ENCODE data around the gene TGFBR3. TPM values are rescaled to one million over a fixed set of nuclear protein-coding genes. Genes with fewer than 3 reads are reported as not detected.

Gene TGFBR3
- total RNA-seq, 2 donors from 2014 or later = 2.5 to 4.3 TPM

DNA sequence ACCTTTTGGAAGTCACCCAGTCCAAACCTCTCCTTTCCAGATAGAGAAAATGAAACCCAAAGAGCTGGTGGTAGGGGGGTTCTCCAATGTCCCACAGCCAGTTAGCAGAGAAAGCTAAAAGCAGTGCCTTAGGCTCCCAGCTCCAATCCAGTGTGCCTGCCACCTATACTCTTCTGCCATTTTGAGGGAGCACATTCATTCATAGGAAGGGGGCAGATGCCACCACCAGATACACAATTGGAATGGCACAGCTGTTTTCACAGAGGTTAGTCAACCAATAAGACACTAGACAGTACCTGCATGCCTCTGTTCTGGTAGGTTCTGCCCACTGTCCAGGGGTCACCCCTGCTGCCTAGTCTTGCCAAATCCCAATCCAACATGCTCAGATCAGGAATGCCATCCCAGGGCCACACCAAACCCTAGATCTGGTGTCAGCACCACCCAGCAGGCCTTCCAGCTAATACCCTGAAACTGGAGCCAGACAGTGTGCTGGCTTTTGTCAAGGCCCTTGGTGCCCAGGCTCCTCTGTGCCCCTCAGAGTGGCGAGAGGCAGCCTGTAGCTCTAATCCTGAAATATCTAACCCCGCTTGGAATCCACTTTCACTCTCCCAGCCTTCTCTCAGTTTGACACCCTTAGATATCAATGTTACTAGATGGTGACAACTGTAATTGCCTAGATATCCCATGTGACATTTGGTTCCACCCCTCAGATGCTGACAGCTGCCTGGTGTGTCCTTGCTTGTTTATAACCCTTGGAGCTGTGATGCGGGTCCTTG, 178.6 kb downstream of the TGFBR3 start:
- Mint-ChIP-seq H3K9me3 (no peaks in the 10 kb centered on the region), H3K4me1 (peaks cover 5% of the 10 kb centered on the region), H3K27ac (no peak overlapping the region), H3K36me3 (ENCODE audit: low read depth) (peaks cover 42% of the 10 kb centered on the region), H3K27me3 (no peaks in the 10 kb centered on the region), H3K4me3 (no peak overlapping the region)
- no peak for ATAC-seq (replicated peaks)

DNA sequence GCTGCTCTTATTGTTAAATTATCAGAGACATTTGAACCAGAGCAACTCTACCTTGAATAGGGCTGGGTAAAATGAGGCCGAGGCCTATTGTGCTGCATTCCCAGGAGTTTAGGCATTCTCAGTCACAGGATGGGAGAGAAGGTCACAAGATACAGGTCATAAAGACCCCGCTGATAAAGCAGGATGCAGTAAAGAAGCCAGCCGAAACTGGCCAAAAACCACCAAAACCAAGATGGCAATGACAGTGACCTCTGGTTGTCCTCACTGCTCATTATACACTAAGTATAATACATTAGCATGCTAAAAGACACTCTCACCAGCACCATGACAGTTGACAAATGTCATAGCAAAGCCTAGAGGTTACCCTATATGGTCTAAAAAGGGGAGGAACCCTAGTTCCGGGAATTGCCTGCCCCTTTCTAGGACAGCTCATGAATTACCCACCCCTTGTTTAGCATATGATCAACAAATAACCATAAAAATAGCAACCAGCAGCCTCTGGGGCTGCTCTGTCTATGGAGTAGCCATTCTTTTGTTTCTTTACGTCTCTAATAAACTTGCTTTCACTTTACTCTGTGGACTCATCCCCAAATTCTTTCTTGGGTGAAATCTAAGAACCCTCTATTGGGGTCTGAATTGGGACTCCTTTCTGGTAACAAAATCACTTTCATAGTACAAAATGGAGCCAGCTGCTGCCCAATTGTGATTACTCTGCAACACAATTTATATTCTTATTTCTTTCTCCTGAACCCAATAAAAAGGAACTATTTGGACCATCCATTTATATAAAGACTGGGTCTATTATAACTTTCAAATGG, 179.6 kb downstream of the TGFBR3 start:
- H3K4me3 Mint-ChIP-seq = no peak overlapping the region
- H3K27me3 Mint-ChIP-seq = no peaks in the 10 kb centered on the region
- H3K4me1 Mint-ChIP-seq = peaks cover 5% of the 10 kb centered on the region
- no peak overlapping the region for H3K27ac Mint-ChIP-seq
- peaks cover 33% of the 10 kb centered on the region for H3K36me3 Mint-ChIP-seq (ENCODE audit: low read depth)
- no peak for ATAC-seq (replicated peaks)
- H3K9me3 Mint-ChIP-seq = no peaks in the 10 kb centered on the region

DNA sequence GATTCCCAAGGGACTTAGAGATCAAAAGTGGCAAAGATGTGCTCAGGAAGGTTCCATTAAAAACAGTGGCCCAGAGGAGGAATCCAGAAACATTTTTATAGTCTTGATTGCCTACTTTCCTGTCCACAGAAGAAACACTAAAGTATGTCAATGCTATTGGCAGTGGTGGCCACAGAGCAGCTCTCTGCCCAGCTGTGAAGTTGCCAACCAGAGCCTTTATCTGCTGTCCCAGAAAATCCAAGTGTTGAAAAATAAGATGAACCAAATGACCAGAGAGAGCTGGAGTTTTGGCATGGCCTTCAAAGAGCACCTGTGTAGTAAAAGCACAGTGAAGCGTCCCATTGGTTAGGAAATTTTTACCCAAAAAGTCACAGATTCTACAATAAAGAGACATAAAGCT, 181.2 kb downstream of the TGFBR3 start:
- no peak for ATAC-seq (replicated peaks)
- no peaks in the 10 kb centered on the region for H3K27me3 Mint-ChIP-seq

DNA sequence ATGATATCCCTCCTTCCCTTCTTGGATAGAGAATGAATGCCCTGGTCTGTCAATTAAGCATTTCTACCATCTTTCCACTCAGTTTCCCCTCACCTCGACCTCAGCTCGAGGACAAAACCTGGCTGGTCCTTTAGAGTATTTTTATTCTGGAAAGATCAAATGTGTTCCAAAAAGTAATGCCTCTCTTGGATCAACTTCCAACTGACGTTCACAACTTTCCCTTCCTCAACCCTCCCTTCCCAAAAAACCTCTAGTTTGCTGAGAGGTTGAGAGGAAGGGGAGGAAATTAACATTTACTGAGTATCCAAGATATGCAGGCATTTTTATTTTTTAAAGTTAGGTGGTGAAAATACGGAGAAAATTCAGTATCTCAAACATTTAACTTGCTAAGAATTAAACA, 182.9 kb downstream of the TGFBR3 start:
- Mint-ChIP-seq H3K9me3 (no peaks in the 10 kb centered on the region), H3K27ac (no peak overlapping the region), H3K4me1 (peaks cover 15% of the 10 kb centered on the region), H3K36me3 (ENCODE audit: low read depth) (peaks cover 22% of the 10 kb centered on the region), H3K27me3 (no peaks in the 10 kb centered on the region), H3K4me3 (no peak overlapping the region)
- ATAC-seq (replicated peaks) = no peak

More for the DNA sequence above, 181.2 kb downstream of the TGFBR3 start:
- Mint-ChIP-seq H3K36me3 (ENCODE audit: low read depth) (peaks cover 33% of the 10 kb centered on the region), H3K4me1 (peaks cover 5% of the 10 kb centered on the region), H3K4me3 (no peak overlapping the region), H3K27ac (no peak overlapping the region), H3K9me3 (no peaks in the 10 kb centered on the region)

DNA sequence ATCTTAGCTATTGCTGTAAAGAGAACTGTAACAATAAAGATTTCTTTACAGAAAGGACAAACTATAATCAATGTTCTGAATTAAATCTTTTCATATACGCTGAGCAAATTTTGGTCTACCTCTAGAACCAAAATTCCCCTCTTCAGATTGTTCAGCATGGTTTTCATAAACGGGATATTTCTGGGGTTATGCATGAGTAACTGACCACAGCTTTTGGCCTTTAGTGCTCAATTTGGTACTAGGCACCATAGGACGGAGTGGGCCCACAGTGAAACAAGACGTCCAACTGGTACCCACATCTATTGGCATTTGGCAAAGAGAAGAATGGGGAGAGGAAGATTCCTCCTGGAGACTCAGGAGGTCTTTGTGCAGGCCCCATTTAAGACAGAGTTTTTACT, 184.5 kb downstream of the TGFBR3 start:
- Mint-ChIP-seq H3K27ac (no peak overlapping the region), H3K27me3 (no peaks in the 10 kb centered on the region), H3K4me3 (no peak overlapping the region), H3K36me3 (ENCODE audit: low read depth) (peaks cover 6% of the 10 kb centered on the region), H3K9me3 (no peaks in the 10 kb centered on the region), H3K4me1 (peaks cover 23% of the 10 kb centered on the region)
- ATAC-seq (replicated peaks) = no peak

DNA sequence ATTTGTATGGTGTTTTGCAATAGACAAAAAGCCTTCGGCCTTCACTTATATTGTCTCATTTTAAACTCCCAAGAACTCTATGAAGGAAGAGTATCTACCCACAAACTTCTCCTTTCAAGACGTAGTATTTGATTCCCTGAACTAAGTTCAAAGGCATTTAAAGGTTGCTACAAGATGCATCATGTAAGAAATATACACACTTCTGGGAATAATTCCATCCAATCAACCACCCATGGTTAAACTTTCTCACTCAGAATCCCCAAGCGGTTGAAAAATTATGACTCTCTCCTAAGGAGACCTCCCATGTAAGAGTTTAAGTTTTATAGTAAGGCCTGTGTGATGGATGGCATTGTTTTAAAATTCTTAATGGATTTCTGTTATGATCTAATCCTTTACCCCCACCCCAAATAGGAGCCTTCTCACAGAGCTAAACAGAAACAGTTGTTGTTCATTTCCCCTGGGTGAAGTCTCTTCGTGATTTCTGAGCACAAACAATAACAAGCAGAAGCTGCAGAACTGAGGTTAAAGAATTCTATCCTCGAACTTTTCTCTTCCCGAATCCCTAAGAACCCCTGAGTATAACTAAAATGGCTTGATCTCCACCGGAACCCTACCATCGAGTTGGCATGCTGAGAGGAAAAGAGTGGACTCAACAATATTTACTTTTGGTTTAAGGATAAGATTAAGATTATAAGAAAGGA, 185.0 kb downstream of the TGFBR3 start:
- no peak for ATAC-seq (replicated peaks)
- Mint-ChIP-seq H3K36me3 (ENCODE audit: low read depth) (peaks cover 6% of the 10 kb centered on the region), H3K4me3 (no peak overlapping the region), H3K4me1 (peaks cover 23% of the 10 kb centered on the region), H3K27me3 (no peaks in the 10 kb centered on the region), H3K9me3 (no peaks in the 10 kb centered on the region), H3K27ac (no peak overlapping the region)

DNA sequence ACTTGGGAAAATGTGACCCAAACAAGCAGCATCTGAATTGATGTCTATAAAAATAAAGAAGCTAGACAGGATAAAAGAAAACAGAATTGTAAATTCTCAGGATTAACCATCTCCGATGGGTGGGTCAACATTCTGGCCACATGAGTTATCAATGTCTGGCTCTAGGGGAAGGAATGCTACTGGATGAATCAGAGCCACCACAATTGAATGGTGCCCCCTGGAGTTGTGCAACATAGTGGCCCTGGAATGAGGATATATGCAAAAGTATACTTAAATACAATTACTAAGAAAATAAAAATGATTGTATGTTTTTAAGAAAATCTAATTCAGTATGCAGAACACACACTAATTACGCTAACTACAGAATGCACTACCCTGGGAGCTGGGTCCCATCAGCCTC, 185.6 kb downstream of the TGFBR3 start:
- Mint-ChIP-seq H3K36me3 (ENCODE audit: low read depth) (peaks cover 10% of the 10 kb centered on the region), H3K4me1 (peaks cover 23% of the 10 kb centered on the region), H3K27ac (no peak overlapping the region), H3K27me3 (no peaks in the 10 kb centered on the region), H3K4me3 (no peak overlapping the region), H3K9me3 (no peaks in the 10 kb centered on the region)
- no peak for ATAC-seq (replicated peaks)

DNA sequence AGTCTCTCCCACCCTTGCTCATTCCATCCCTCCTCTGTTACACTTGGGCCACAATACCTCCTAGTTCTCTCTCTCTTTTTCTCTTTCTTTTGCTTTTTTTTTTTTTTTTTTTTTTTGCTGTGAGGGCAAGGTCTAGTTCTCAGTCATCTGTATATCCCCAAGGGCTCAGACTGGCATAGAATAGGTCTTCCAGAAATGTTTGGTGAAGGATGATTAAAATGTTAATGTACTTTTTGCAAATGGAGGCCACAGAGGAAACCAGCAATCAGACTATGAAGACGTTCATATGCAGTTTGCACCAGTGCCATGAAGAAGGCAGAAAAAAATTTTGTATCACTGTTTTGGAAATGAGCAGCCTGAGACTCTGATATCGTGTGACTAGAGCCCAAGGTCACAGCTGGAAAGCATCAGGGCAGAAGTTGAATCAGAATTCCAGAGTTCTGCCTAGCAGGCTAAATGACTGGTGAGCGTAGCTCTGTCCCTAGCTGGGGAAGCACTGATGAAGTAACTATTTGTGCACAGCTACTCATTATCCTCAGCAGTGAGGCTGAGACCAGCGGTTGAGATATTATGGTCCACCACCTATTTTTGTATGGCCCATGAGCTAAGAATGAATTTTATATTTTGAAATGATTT, 186.5 kb downstream of the TGFBR3 start:
- Mint-ChIP-seq H3K9me3 (no peaks in the 10 kb centered on the region), H3K36me3 (ENCODE audit: low read depth) (peaks cover 19% of the 10 kb centered on the region), H3K27ac (peak overlapping the region; percentile 53), H3K4me1 (peaks cover 23% of the 10 kb centered on the region), H3K27me3 (no peaks in the 10 kb centered on the region), H3K4me3 (peak overlapping the region; percentile 20)
- ATAC-seq (replicated peaks) = peak; percentile 14

DNA sequence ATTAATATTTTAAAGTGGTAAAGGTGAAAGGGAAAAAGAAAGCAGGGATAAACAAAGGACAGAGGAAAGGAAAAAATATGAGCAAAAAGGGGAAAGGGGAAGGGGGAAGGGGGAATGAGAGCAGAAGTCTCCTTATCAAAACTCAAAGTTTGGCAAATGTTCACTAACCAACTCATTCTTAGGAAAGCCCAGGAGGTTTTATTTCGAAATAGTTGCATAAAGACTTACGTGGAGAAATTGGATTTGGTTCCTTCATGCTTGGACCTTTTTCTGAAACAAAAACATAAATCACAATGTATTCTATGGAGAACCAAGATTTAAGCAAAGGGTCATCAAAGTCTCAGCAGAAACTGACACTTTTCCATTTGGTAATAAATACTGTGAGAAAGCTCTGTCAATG, 188.1 kb downstream of the TGFBR3 start:
- ATAC-seq (replicated peaks) = no peak
- Mint-ChIP-seq H3K4me3 (peak overlapping the region; percentile 64), H3K27ac (peak overlapping the region; percentile 45), H3K4me1 (peaks cover 23% of the 10 kb centered on the region), H3K36me3 (ENCODE audit: low read depth) (peaks cover 29% of the 10 kb centered on the region), H3K27me3 (no peaks in the 10 kb centered on the region), H3K9me3 (no peaks in the 10 kb centered on the region)

DNA sequence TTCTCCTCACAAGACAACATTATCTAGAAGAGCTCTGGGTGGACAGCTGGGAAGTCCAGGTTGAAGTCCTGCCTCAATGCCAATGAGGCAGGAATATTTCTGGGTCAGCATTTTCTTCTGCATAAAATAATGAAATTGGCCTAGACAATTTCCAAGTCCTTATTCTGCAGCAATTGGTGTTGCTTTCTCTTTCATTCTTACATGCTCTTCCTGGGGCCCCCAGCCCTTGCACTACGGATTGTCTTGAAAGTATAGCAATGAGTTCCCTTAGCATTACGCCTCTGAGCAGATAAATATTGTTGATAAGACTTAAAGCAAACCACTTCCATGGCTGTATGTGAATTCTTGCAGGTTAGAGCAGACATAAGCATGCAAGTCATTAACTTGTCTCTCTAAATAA, 188.5 kb downstream of the TGFBR3 start:
- peak; percentile 89 for ATAC-seq (replicated peaks)
- peak overlapping the region; percentile 64 for H3K4me3 Mint-ChIP-seq
- H3K9me3 Mint-ChIP-seq = no peaks in the 10 kb centered on the region
- peak overlapping the region; percentile 45 for H3K27ac Mint-ChIP-seq
- H3K36me3 Mint-ChIP-seq (ENCODE audit: low read depth) = peaks cover 28% of the 10 kb centered on the region
- peaks cover 23% of the 10 kb centered on the region for H3K4me1 Mint-ChIP-seq
- no peaks in the 10 kb centered on the region for H3K27me3 Mint-ChIP-seq

DNA sequence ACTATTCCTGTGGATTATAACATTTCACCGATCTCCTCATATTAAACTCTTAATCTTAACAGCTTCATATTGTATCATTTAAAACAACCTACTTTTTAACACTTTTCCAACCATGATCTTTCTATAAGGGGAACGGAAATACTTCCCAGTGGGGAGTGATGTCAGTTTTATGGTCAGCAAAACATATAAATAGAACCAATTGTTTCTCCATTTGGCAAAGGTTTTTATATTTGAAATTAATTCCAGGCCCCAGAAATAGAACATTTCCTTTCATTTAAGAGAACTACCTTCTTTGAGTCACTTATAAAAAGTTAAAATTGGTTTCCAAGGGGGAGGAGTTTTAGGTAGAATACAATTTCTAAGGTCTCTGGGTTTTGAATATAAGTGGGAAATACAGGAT, 189.6 kb downstream of the TGFBR3 start:
- no peak for ATAC-seq (replicated peaks)
- peaks cover 23% of the 10 kb centered on the region for H3K4me1 Mint-ChIP-seq
- H3K36me3 Mint-ChIP-seq (ENCODE audit: low read depth) = peaks cover 28% of the 10 kb centered on the region
- H3K9me3 Mint-ChIP-seq = no peaks in the 10 kb centered on the region
- H3K4me3 Mint-ChIP-seq = peak overlapping the region; percentile 64
- H3K27me3 Mint-ChIP-seq = no peaks in the 10 kb centered on the region
- peak overlapping the region; percentile 45 for H3K27ac Mint-ChIP-seq

DNA sequence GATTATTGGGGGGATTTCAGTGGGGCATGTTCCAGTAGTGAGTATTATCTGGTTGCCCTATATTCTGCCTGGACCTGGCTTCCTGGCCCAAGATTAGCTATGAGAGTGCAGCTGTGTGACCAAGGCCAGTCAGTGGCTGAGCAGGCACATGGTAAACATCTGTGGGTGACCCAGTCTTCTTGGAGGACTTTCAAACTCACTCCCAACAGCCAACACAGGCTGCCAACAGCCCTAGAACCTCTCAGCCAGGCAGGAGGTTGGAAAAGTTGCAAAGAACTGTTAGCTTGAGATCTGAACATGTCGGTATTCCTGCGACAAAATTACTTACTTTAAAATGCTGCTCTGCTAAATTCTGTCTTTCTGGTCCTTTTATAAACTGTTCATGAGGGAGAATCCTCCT, 192.4 kb downstream of the TGFBR3 start:
- Mint-ChIP-seq H3K4me3 (no peak overlapping the region), H3K27me3 (no peaks in the 10 kb centered on the region), H3K36me3 (ENCODE audit: low read depth) (peaks cover 38% of the 10 kb centered on the region), H3K9me3 (no peaks in the 10 kb centered on the region), H3K27ac (no peak overlapping the region), H3K4me1 (peaks cover 18% of the 10 kb centered on the region)
- ATAC-seq (replicated peaks) = no peak

DNA sequence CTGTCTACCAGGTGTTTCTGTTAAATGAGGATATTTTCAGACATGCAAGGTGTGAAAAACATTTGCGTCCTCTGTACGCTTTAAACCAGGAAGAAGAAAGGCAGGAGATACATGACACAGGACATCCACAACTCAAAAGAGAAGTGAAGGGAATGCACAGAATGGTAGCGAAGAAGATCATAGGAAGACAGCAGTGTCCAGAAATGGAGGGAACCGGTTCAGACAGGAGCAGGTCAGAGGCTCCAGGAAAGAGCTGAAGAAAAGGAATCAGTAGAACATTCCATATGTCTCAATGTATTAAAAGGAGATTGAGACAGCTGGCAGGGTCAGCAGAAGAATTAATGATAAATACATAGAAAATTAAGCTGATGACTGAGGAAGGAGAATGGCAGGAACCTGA, 194.4 kb downstream of the TGFBR3 start:
- H3K4me1 Mint-ChIP-seq = peaks cover 6% of the 10 kb centered on the region
- peaks cover 46% of the 10 kb centered on the region for H3K36me3 Mint-ChIP-seq (ENCODE audit: low read depth)

More for the DNA sequence above, 194.4 kb downstream of the TGFBR3 start:
- H3K4me3 Mint-ChIP-seq = no peak overlapping the region
- H3K9me3 Mint-ChIP-seq = no peaks in the 10 kb centered on the region
- no peak overlapping the region for H3K27ac Mint-ChIP-seq
- H3K27me3 Mint-ChIP-seq = no peaks in the 10 kb centered on the region
- no peak for ATAC-seq (replicated peaks)
